GM19043 (cell line): ENCODE measurements around the gene WDR41.

Source experiments
- ATAC-seq: cut with Tn5 transposase; IDR thresholded peaks from one replicate; pipeline ENCODE4 v1.9.1; 2021; ENCODE audit warnings: low read depth; ENCODE audit not compliant: unreplicated experiment

WDR41 gene

GRCh38 chr5:77448831-77449230, 43.3 kb downstream of the WDR41 start:
- ATAC-seq: no peak

GRCh38 chr5:77444356-77444755, 47.8 kb downstream of the WDR41 start:
- ATAC-seq: no peak

- no peak for ATAC-seq
These were observed 48.4 kb downstream of the WDR41 start for GRCh38 chr5:77443670-77444069.

GRCh38 chr5:77438071-77438470, 54.0 kb downstream of the WDR41 start:
- no peak for ATAC-seq

- ATAC-seq: no peak
These were observed 54.9 kb downstream of the WDR41 start for GRCh38 chr5:77437194-77437593.

- ATAC-seq: no peak
These were observed 60.4 kb downstream of the WDR41 start for GRCh38 chr5:77431719-77432118.

- no peak for ATAC-seq
These were observed 60.8 kb downstream of the WDR41 start for GRCh38 chr5:77431286-77431685.

- no peak for ATAC-seq
These were observed 61.4 kb downstream of the WDR41 start for GRCh38 chr5:77430726-77431125.

GRCh38 chr5:77428526-77428925, 63.6 kb downstream of the WDR41 start:
- no peak for ATAC-seq

GRCh38 chr5:77427998-77428397, 64.1 kb downstream of the WDR41 start:
- ATAC-seq: no peak

GRCh38 chr5:77426670-77427069, 65.4 kb downstream of the WDR41 start:
- ATAC-seq: no peak

GRCh38 chr5:77425998-77426659, 66.0 kb downstream of the WDR41 start:
- ATAC-seq: no peak

- ATAC-seq: no peak
These were observed 66.7 kb downstream of the WDR41 start for GRCh38 chr5:77425420-77425819.

GRCh38 chr5:77424921-77425320, 67.2 kb downstream of the WDR41 start:
- no peak for ATAC-seq

GRCh38 chr5:77423022-77423750, 68.9 kb downstream of the WDR41 start:
- no peak for ATAC-seq

GRCh38 chr5:77420940-77421339, 71.2 kb downstream of the WDR41 start:
- ATAC-seq: no peak

- no peak for ATAC-seq
These were observed 72.2 kb downstream of the WDR41 start for GRCh38 chr5:77419644-77420582.

- no peak for ATAC-seq
These were observed 73.2 kb downstream of the WDR41 start for GRCh38 chr5:77418601-77419581.

- ATAC-seq: no peak
These were observed 74.0 kb downstream of the WDR41 start for GRCh38 chr5:77418162-77418561.

- ATAC-seq: no peak
These were observed 79.1 kb downstream of the WDR41 start for GRCh38 chr5:77413049-77413448.
